Activated CD4-positive, alpha-beta T cell treated with anti-CD3 and anti-CD28 coated beads, Interleukin-2, amount 50 U/mL, for 1 hour (primary cell): ENCODE results near the gene KIF1A.

ENCODE experiments used
- DNase-seq: peaks from one replicate; pipeline ENCODE4 v3.0.0-alpha.2; 2020

The KIF1A gene

GRCh38 chr2:240760121-240760520, 59.9 kb downstream of the KIF1A start:
- no peak for DNase-seq

GRCh38 chr2:240759459-240759858, 60.6 kb downstream of the KIF1A start:
- DNase-seq = no peak

- DNase-seq = no peak
Observed at GRCh38 chr2:240757086-240757614, 62.9 kb downstream of the KIF1A start.

GRCh38 chr2:240752209-240752608, 67.8 kb downstream of the KIF1A start:
- DNase-seq = no peak

- DNase-seq = no peak
Observed at GRCh38 chr2:240750409-240750808, 69.6 kb downstream of the KIF1A start.

DNA sequence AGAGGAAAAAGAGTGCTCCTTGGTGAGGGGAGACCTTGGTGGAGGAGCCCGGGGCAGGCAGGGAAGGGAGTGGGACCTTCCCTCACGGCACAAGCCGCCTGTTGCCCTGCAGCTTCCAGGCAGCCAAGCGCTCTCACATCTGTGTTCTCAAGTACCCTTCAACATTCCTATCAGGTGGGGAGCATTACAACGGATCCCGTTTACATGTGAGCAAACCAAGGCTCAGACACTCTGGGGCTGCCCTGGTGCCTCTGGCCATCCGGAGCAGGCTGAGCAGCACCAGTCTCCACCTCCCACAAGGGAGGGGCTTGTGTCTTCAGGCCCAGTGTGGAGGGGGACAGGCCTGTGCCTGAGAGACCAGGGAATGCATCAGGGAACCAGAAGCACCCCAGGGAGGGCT, 70.5 kb downstream of the KIF1A start:
- no peak for DNase-seq

GRCh38 chr2:240747256-240747655, 72.8 kb downstream of the KIF1A start:
- no peak for DNase-seq

- no peak for DNase-seq
Observed at GRCh38 chr2:240746671-240747070, 73.3 kb downstream of the KIF1A start.

GRCh38 chr2:240745962-240746361, 74.1 kb downstream of the KIF1A start:
- DNase-seq = no peak

DNA sequence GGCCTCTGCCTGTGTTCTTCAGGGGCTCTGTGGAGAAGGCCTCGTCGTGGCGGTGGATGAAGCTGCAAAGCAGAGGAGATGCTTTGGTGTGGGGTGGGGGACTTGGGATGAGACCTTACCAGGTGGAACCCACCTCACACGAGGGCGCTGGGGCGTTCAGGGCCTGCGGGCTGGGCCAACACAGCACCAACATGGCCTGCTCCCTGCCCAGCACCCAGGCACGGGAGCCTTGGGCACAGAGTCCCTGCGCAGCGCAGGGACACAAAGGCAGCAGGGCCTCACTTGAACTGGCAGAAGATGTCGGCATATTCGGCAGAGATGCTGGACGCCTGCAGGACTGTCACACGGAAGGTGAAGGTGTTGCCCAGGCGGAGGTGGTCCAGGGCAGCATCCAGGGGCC, 74.6 kb downstream of the KIF1A start:
- no peak for DNase-seq

DNA sequence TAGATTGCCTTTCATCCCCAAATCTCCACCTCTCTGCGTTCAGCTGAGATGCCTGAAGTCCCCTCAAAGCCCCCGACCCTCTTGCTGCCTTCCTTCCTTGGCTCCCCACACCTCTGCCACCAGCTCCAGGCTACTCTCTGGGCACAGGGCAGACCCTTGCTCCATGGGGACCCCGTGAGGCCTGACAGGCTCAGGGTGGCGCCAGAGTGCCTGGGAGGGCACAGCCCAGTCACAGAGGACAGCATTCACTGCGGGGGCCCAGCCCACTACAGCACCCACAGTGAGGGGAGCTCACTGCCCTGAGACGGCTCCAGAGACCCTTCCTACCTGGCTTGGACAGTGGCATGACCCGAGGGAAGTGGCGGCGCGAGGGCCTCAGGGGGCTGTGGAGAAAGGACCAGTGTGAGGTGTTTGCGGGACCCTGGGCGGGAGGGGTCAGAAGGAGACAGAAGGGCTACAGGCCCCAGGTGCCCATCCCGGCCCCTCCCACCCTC, 77.4 kb downstream of the KIF1A start:
- DNase-seq = no peak

DNA sequence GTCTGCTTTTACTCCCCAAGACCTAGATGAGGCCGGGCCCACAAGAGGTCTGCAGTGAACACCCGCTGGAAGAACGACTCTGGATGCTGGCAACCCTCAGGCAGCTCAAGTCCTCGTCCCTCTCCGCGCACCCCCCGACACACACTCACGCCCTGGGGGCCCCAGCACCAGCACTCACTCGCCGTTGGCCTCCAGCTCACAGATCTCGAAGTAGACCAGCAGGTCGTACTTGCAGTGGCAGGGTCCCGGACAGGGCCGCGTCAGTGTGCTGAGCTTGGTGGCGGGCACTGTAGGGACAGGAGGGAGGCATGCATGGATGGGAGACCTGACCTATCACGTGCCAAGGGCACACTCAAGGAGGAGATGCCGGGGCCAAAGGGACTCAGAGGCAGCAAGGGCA, 78.9 kb downstream of the KIF1A start:
- no peak for DNase-seq

- peak; percentile 28 for DNase-seq
Observed at GRCh38 chr2:240739797-240740196, 80.2 kb downstream of the KIF1A start.

DNA sequence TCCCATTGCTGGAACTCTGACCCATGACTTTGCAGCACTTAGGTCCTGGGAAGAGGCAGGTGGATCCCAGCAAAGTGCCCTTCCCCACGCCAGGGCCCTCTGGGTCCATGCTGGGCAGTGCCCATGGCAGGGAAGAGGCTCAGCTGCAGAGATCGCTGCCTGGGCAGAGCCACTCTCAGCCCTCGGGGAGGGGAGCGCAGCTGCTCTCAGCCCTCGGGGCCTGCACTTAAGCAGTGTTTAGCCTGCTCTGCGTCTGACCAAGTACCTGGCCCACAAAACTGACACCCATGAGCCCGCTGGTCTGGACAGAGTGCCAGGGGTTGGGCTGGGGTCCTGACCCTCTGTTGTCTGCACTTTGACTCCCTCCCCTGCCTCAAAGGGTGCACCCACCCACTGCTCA, 82.1 kb downstream of the KIF1A start:
- DNase-seq = no peak

DNA sequence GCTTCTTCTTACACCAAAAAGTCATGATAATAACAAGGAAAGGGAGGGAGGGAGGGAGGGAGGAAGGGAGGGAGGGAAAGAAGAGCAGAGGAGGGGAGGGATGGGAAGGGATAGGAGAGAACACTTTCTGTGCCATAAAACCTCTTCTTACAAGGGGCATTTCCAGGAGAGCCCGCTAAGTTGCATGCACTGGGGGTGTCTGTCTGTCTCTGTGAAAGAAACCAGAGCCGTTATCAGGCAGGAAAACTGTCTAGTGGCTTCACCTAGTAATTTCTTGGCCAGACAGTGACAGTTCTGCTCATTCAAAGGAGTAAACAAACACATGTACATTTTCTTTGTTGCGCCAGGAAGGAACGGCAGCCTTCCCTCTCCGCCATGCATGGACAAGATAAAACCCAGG, 82.5 kb downstream of the KIF1A start:
- no peak for DNase-seq

DNA sequence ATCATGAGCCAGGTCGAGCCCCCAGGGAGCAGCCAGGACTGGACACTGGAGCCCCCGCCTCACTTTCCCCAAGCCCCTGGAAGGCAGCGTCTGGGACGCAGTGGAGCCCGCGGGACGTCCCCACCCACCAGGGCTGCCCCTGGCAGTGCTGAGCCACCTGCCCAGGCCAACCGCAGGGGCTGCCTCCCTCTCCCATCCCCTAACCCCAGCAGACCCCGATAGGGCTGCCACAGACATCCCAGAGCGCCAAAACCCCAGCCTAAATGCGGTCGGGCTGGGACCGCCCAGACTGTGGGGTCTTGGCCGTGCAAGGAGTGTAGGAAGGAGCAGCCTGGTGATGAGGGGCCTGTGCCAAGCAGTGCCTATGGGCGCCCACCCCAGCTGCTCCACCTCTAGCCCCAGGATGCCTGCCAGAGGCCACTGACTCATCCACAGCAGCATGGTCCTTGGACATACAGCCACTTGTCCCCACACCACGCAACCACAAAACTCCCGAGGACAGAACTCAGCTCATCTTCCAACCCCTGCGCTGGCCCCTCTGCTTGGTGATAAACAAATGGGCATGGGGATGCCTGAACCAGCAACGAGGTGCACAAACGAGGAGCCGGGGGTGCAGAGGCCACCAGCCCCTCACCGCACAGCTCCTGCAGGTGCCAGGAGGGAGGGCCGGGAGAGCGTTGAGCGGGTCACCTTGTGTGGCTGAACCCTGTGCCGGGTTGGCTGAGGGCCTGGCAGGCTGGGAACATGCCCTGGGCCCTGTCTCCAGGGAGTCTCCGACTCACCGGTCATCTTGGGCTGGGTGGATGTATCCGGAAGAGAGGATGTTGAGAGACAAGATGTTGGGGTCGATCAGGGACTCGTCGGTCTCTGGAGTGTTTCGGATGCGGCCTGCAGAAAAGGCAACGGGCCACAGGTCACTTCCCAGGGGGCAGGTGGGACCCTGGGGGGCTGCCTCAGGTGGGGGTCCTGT, 83.5 kb downstream of the KIF1A start:
- no peak for DNase-seq

- no peak for DNase-seq
Observed at GRCh38 chr2:240735476-240735875, 84.5 kb downstream of the KIF1A start.

- DNase-seq = no peak
Observed at GRCh38 chr2:240734756-240735155, 85.3 kb downstream of the KIF1A start.

DNA sequence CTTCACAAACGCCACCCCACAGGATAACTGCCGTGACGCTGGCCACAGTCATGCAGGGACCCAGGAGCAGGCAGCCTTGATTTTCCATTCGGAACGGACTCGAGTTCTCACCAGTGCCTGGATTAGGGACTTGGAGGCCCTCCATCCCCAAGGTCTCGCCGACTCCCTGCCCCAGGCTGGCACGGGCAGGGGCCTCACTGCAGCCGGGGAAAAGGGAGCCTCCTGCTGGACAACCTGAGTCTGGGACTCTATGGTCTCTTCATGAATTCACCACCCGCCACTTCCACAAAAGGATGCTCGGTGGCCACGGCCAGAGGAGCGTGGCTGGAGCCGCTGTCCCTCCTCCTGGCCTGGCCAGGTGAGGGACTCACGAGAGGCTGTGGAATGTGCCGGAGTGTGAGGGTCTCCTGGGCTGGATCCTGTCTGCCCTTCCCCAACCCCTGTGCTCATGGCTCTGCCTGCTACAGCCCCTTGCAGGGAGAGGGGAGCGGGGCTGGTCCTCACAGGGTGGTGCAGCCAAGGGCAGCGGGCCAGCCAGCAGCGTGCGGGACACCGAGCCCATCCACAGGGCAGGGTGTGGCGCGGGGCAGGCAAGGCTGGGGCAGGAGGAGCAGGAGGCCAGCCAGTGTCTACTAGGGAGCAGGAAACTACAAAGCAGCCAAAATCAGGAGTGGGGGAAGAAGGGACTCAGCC, 86.1 kb downstream of the KIF1A start:
- peak; percentile 19 for DNase-seq

- no peak for DNase-seq
Observed at GRCh38 chr2:240732911-240733622, 87.0 kb downstream of the KIF1A start.

GRCh38 chr2:240732184-240732583, 87.8 kb downstream of the KIF1A start:
- DNase-seq = no peak

GRCh38 chr2:240731178-240731545, 88.9 kb downstream of the KIF1A start:
- no peak for DNase-seq

DNA sequence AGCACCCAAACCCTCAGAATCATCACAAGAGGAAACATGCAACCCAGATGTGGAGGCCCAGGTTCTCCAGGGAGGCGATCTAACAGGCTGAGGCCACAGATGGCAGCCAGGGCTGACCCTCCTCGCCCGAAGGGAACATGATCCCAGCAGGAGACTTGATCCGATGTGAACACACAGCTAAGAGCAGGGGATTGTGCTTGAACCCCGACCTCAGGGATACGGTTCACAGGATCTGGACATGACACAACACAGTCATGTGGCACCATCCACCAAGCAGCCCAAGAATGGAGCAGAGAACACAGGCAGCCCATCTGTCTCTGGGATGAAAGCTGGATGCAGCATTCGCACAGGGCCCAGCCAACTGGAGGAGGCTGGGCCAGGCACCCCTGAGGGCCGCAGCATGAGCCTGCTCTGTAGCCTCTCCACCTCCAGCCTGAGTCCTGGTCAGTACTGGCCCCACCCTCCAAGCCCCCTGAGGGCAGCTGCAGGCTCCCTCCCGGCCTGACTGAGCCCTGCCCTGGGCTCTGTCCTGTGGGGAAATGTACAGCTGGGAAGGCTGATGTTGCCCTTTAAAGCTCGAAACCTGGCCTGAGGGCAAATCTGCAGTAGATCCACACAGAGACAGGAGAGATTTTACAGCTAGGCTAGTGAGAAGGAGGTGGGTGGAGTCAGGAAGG, 89.4 kb downstream of the KIF1A start:
- no peak for DNase-seq
